GM20000 (cell line): ENCODE measurements around the gene TYR.
"Not testable (repeated sequence)": the region's sequence is repeated elsewhere in the genome, so short reads cannot be mapped to it uniquely, and the experiment has no call there.

ENCODE experiments used
- DNase-seq: peaks from one replicate; pipeline ENCODE4 v3.0.0; 2012; ENCODE audit warnings: low spot score
- CTCF ChIP-seq: IDR thresholded peaks from 2 replicates; pipeline ENCODE4 v1.5.1; 2012; ENCODE audit warnings: mild to moderate bottlenecking, control low read depth; ENCODE audit errors: extremely low read depth, missing control alignments

TYR gene

GRCh38 chr11:89321401-89321800 lies 143.7 kb downstream of the TYR start:
- no peak for DNase-seq
- no peak for TF ChIP-seq CTCF

- no peak for TF ChIP-seq CTCF
- no peak for DNase-seq
Measured at GRCh38 chr11:89327885-89328284, 150.2 kb downstream of the TYR start.

- DNase-seq, result not testable (repeated sequence)
Measured at GRCh38 chr11:89331940-89332339, 154.3 kb downstream of the TYR start.

GRCh38 chr11:89333704-89334103 lies 156.0 kb downstream of the TYR start:
- DNase-seq, result not testable (repeated sequence)

GRCh38 chr11:89337100-89337650 lies 159.5 kb downstream of the TYR start:
- not testable (repeated sequence) for DNase-seq

GRCh38 chr11:89338073-89338472 lies 160.4 kb downstream of the TYR start:
- DNase-seq, result not testable (repeated sequence)

- not testable (repeated sequence) for DNase-seq
Measured at GRCh38 chr11:89340450-89340849, 162.8 kb downstream of the TYR start.

- not testable (repeated sequence) for DNase-seq
Measured at GRCh38 chr11:89342880-89343572, 165.4 kb downstream of the TYR start.
